H9 (cell line): ENCODE data around the gene IL3. TPM values are rescaled to one million over a fixed set of nuclear protein-coding genes. Genes with fewer than 3 reads are reported as not detected.
"Not testable (repeated sequence)": the region's sequence is repeated elsewhere in the genome, so short reads cannot be mapped to it uniquely, and the experiment has no call there.

Experiments
- DNase-seq: peaks from one replicate; pipeline ENCODE4 v3.0.0-alpha.2; 2017
- H2AFZ ChIP-seq: one replicate; pipeline ENCODE4 v1.6.1; 2013; ENCODE audit warnings: mild to moderate bottlenecking, low read length, control low read depth, moderate library complexity
- H2AK5ac ChIP-seq: 2 replicates; pipeline ENCODE4 v1.6.1; 2013; ENCODE audit warnings: low read length, control low read depth, mixed read lengths; ENCODE audit not compliant: insufficient read length
- H2BK120ac ChIP-seq: one replicate; pipeline ENCODE4 v1.6.1; 2013; ENCODE audit warnings: low read depth, mild to moderate bottlenecking, low read length, control low read depth, inconsistent platforms; ENCODE audit not compliant: poor library complexity, severe bottlenecking
- H2BK12ac ChIP-seq: 2 replicates; pipeline ENCODE4 v1.6.1; 2013; ENCODE audit warnings: low read length, control low read depth, mixed read lengths, low read depth; ENCODE audit not compliant: insufficient read length
- H2BK15ac ChIP-seq: 2 replicates; pipeline ENCODE4 v1.6.1; 2013; ENCODE audit warnings: low read depth, low read length, control low read depth
- H2BK20ac ChIP-seq: one replicate; pipeline ENCODE4 v1.6.1; 2013; ENCODE audit warnings: low read depth, mild to moderate bottlenecking, low read length, control low read depth, inconsistent platforms; ENCODE audit not compliant: poor library complexity, severe bottlenecking
- H2BK5ac ChIP-seq: 2 replicates; pipeline ENCODE4 v1.6.1; 2013; ENCODE audit warnings: low read length, control low read depth, mixed read lengths; ENCODE audit not compliant: insufficient read length
- H3K14ac ChIP-seq: 2 replicates; pipeline ENCODE4 v1.6.1; 2013; ENCODE audit warnings: low read length, control low read depth; ENCODE audit not compliant: insufficient read depth
- H3K18ac ChIP-seq: 2 replicates; pipeline ENCODE4 v1.6.1; 2013; ENCODE audit warnings: low read depth, mild to moderate bottlenecking, mixed read lengths, low read length, control low read depth; ENCODE audit not compliant: insufficient read length
- H3K23ac ChIP-seq: 2 replicates; pipeline ENCODE4 v1.6.1; 2013; ENCODE audit warnings: low read length, control low read depth, mixed read lengths, low read depth; ENCODE audit not compliant: insufficient read length
- H3K23me2 ChIP-seq: 2 replicates; pipeline ENCODE4 v1.6.1; 2013; ENCODE audit warnings: low read depth, mild to moderate bottlenecking, mixed read lengths, low read length, control low read depth; ENCODE audit not compliant: insufficient read length, poor library complexity, severe bottlenecking
- H3K27ac ChIP-seq: 2 replicates; pipeline ENCODE4 v1.5.1; 2013; ENCODE audit warnings: low read length, control low read depth, mixed read lengths, low read depth; ENCODE audit not compliant: insufficient read length
- H3K27me3 ChIP-seq: 2 replicates; pipeline ENCODE4 v1.6.1; 2013; ENCODE audit warnings: low read length, control low read depth, inconsistent platforms; ENCODE audit not compliant: insufficient read depth
- H3K4ac ChIP-seq: 2 replicates; pipeline ENCODE4 v1.6.1; 2013; ENCODE audit warnings: low read depth, mild to moderate bottlenecking, control low read depth, inconsistent platforms, low read length, moderate library complexity
- H3K4me1 ChIP-seq: 2 replicates; pipeline ENCODE4 v1.6.1; 2013; ENCODE audit warnings: low read length, control low read depth, inconsistent platforms; ENCODE audit not compliant: insufficient read depth
- H3K4me2 ChIP-seq: 2 replicates; pipeline ENCODE4 v1.6.1; 2013; ENCODE audit warnings: low read length, control low read depth, mixed read lengths; ENCODE audit not compliant: insufficient read length, insufficient read depth
- H3K56ac ChIP-seq: 2 replicates; pipeline ENCODE4 v1.6.1; 2013; ENCODE audit warnings: low read depth, mild to moderate bottlenecking, mixed read lengths, low read length, control low read depth; ENCODE audit not compliant: insufficient read length
- H3K79me1 ChIP-seq: 2 replicates; pipeline ENCODE4 v1.6.1; 2013; ENCODE audit warnings: low read depth, mild to moderate bottlenecking, moderate library complexity, low read length, control low read depth, inconsistent platforms; ENCODE audit not compliant: insufficient read depth, poor library complexity, severe bottlenecking
- H3K79me2 ChIP-seq: 2 replicates; pipeline ENCODE4 v1.6.1; 2013; ENCODE audit warnings: low read length, control low read depth, inconsistent platforms; ENCODE audit not compliant: insufficient read depth
- H3K9ac ChIP-seq: 2 replicates; pipeline ENCODE4 v1.6.1; 2013; ENCODE audit warnings: low read length, control low read depth, mixed read lengths; ENCODE audit not compliant: insufficient read length; ENCODE audit errors: extremely low read depth
- H3K9me3 ChIP-seq: one replicate; pipeline ENCODE4 v1.6.1; 2013; ENCODE audit warnings: low read depth, low read length, inconsistent platforms; ENCODE audit not compliant: control insufficient read depth
- H3T11ph ChIP-seq: one replicate; pipeline ENCODE4 v1.6.1; 2013; ENCODE audit warnings: mild to moderate bottlenecking, low read length, control low read depth, inconsistent platforms
- H4K20me1 ChIP-seq: one replicate; pipeline ENCODE4 v1.6.1; 2013; ENCODE audit not compliant: control insufficient read depth, insufficient read length, insufficient read depth
- H4K5ac ChIP-seq: 2 replicates; pipeline ENCODE4 v1.6.1; 2013; ENCODE audit warnings: low read depth, mild to moderate bottlenecking, mixed read lengths, low read length, control low read depth; ENCODE audit not compliant: insufficient read length
- H4K8ac ChIP-seq: replicated peaks from 2 replicates; pipeline ENCODE4 v1.6.1; 2013; ENCODE audit warnings: low read length, control low read depth, mixed read lengths, low read depth; ENCODE audit not compliant: insufficient read length
- H4K91ac ChIP-seq: 2 replicates; pipeline ENCODE4 v1.6.1; 2013; ENCODE audit warnings: low read depth, mild to moderate bottlenecking, moderate library complexity, mixed read lengths, low read length, control low read depth; ENCODE audit not compliant: insufficient read length
- H3K27ac Mint-ChIP-seq, 3 experiments: 2 replicates in 2 of 3; 3 replicates in 1 of 3; pipeline ENCODE4 v1.8.0; 2020 to 2021; ENCODE audit warnings: mixed read lengths in 3 of 3, mild to moderate bottlenecking in 1 of 3, moderate library complexity in 1 of 3
- H3K27me3 Mint-ChIP-seq: 2 replicates; pipeline ENCODE4 v1.8.0; 2021; ENCODE audit warnings: low read depth, mild to moderate bottlenecking, moderate library complexity, mixed read lengths
- H3K36me3 Mint-ChIP-seq, 3 experiments: 2 replicates in 2 of 3; 3 replicates in 1 of 3; pipeline ENCODE4 v1.8.0; 2020 to 2021; ENCODE audit warnings: low read depth in 3 of 3, mixed read lengths in 3 of 3; ENCODE audit not compliant: insufficient read depth in 1 of 3
- H3K4me1 Mint-ChIP-seq, 2 experiments: 2 replicates each; pipeline ENCODE4 v1.8.0; 2020; ENCODE audit warnings: mixed read lengths in 2 of 2
- H3K4me3 Mint-ChIP-seq, 2 experiments: 2 replicates in 1 of 2; 3 replicates in 1 of 2; pipeline ENCODE4 v1.8.0; 2020 to 2021; ENCODE audit warnings: mild to moderate bottlenecking in 2 of 2, mixed read lengths in 2 of 2, moderate library complexity in 1 of 2
- H3K9me3 Mint-ChIP-seq, 2 experiments: 2 replicates in 1 of 2; 3 replicates in 1 of 2; pipeline ENCODE4 v1.8.0; 2020; ENCODE audit warnings: mild to moderate bottlenecking in 2 of 2, mixed read lengths in 2 of 2, moderate library complexity in 1 of 2
- WGBS: extraction: QIAGEN DNeasy Blood & Tissue Kit; methylation state at CpG from one replicate; pipeline ENCODE4 v1.1.7; 2013; ENCODE audit warnings: missing lambda C conversion rate, low lambda C conversion rate, mixed read lengths; ENCODE audit not compliant: insufficient read length; ENCODE audit errors: extremely low coverage; 5-methylcytosine and 5-hydroxymethylcytosine counted together
- total RNA-seq: library from RNA; stranded (reverse); gene quantifications from 2 replicates; pipeline ENCODE4 v1.2.1, GENCODE V29; 2021
- TF ChIP-seq, protein P1 (sequence below): fragments of 200-600 bp; sonication (generic); conservative IDR thresholded peaks from 3 replicates; pipeline ENCODE4 v1.8.0; 2021; ENCODE audit warnings: antibody characterized with exemption, mild to moderate bottlenecking

The IL3 gene
- total RNA-seq, 1 experiment from 2014 or later, result not detected

DNA sequence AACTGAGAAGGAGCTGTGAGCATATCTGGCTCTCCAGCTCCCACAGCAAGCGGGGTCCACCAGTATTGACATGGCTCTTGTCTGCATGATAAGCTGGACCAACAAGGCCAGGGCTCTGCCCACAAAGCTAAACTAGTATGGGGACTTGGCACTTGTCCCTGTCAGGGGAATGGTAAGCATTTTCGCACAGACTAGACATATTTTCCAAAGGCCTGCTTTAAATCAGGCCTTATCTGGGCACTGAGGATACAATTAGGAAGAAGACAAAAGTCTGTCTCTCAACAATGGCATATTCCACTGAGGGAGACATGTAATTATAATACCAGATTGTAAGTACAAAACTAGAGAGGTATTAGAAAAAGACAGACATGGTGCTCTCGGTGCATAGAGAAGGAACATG, 45.2 kb downstream of the IL3 start:
- Histone ChIP-seq H3T11ph (no peak overlapping the region), H3K9ac (no peak overlapping the region), H2BK120ac (no peak overlapping the region), H3K79me1 (no peaks in the 10 kb centered on the region), H3K27me3 (no peaks in the 10 kb centered on the region), H3K56ac (no peak overlapping the region), H4K91ac (no peak overlapping the region), H2AFZ (no peak overlapping the region), H2BK12ac (no peak overlapping the region), H3K79me2 (no peaks in the 10 kb centered on the region), H2AK5ac (no peak overlapping the region), H3K23ac (no peak overlapping the region), H3K4ac (no peak overlapping the region), H3K4me2 (no peak overlapping the region), H3K4me1 (no peaks in the 10 kb centered on the region), H2BK15ac (no peak overlapping the region), H4K8ac (no peak overlapping the region), H3K9me3 (no peaks in the 10 kb centered on the region), H4K5ac (no peak overlapping the region), H3K23me2 (no peaks in the 10 kb centered on the region), H3K18ac (no peak overlapping the region), H4K20me1 (no peaks in the 10 kb centered on the region), H3K27ac (no peak overlapping the region), H2BK20ac (no peak overlapping the region), H2BK5ac (no peak overlapping the region), H3K14ac (no peak overlapping the region)
- Mint-ChIP-seq H3K4me3 (no peak overlapping the region), H3K27me3 (no peaks in the 10 kb centered on the region; the same call in 1 of the 2 replicates), H3K9me3 (peaks cover 0 to 2% of the 10 kb centered on the region in 2 experiments; a peak in 1 of 5 replicates), H3K4me1 (no peaks in the 10 kb centered on the region), H3K36me3 (no peaks in the 10 kb centered on the region), H3K27ac (no peak overlapping the region; a peak in 1 of 7 replicates)
- WGBS, result no CpG with 5 or more reads among the region's 3 CpGs
- no peak for DNase-seq
- TF ChIP-seq, protein P1, sequence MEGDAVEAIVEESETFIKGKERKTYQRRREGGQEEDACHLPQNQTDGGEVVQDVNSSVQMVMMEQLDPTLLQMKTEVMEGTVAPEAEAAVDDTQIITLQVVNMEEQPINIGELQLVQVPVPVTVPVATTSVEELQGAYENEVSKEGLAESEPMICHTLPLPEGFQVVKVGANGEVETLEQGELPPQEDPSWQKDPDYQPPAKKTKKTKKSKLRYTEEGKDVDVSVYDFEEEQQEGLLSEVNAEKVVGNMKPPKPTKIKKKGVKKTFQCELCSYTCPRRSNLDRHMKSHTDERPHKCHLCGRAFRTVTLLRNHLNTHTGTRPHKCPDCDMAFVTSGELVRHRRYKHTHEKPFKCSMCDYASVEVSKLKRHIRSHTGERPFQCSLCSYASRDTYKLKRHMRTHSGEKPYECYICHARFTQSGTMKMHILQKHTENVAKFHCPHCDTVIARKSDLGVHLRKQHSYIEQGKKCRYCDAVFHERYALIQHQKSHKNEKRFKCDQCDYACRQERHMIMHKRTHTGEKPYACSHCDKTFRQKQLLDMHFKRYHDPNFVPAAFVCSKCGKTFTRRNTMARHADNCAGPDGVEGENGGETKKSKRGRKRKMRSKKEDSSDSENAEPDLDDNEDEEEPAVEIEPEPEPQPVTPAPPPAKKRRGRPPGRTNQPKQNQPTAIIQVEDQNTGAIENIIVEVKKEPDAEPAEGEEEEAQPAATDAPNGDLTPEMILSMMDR, result no peak

DNA sequence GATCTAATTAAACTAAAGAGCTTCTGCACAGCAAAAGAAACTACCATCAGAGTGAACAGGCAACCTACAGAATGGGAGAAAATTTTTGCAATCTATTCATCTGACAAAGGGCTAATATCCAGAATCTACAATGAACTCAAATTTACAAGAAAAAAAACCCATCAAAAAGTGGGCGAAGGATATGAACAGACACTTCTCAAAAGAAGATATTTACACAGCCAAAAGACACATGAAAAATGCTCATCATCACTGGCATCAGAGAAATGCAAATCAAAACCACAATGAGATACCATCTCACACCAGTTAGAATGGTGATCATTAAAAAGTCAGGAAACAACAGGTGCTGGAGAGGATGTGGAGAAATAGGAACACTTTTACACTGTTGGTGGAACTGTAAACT, 48.0 kb downstream of the IL3 start:
- not testable (repeated sequence) for H3K4me1 Mint-ChIP-seq, H4K5ac ChIP-seq, H2AK5ac ChIP-seq, H2BK20ac ChIP-seq, H3K9me3 ChIP-seq, H4K8ac ChIP-seq, H2BK120ac ChIP-seq, H2BK15ac ChIP-seq, H3K9me3 Mint-ChIP-seq, H3K27me3 ChIP-seq, H2BK12ac ChIP-seq, H2AFZ ChIP-seq, H3K27ac Mint-ChIP-seq, H3K14ac ChIP-seq, H3K79me1 ChIP-seq, H3K79me2 ChIP-seq, H4K91ac ChIP-seq, H3K4ac ChIP-seq, H3K4me2 ChIP-seq, H2BK5ac ChIP-seq, H3K27me3 Mint-ChIP-seq, H3K27ac ChIP-seq, H3K23me2 ChIP-seq, DNase-seq, H3K4me1 ChIP-seq, H3K4me3 Mint-ChIP-seq, H4K20me1 ChIP-seq, H3K9ac ChIP-seq, H3K56ac ChIP-seq, H3K23ac ChIP-seq, H3K18ac ChIP-seq, H3K36me3 Mint-ChIP-seq, H3T11ph ChIP-seq
- WGBS, result no CpG with 5 or more reads among the region's 1 CpG
